SK-N-SH treated with all-trans-retinoic acid at 6 μM for 48 hours (cell line): ENCODE data around the gene SFMBT2.

Experiments
- ATAC-seq: fragments of 200-7000 bp; cut with Tn5 transposase; 3 replicates; pipeline ENCODE4 v1.9.1; 2020; ENCODE audit warnings: mild to moderate bottlenecking, moderate library complexity
- ARNTL ChIP-seq: fragments of 450-650 bp; formaldehyde crosslinking; IDR thresholded peaks from 2 replicates; pipeline ENCODE4 v1.5.0; 2020; ENCODE audit warnings: low read depth, mild to moderate bottlenecking, moderate library complexity, borderline replicate concordance
- BACH2 ChIP-seq: fragments of 250-450 bp; sonication (Bioruptor Pico); IDR thresholded peaks from 2 replicates; pipeline ENCODE4 v1.9.0; 2021; ENCODE audit warnings: mild to moderate bottlenecking, borderline replicate concordance
- CREB5 ChIP-seq: fragments of 250-450 bp; sonication (Bioruptor Pico); IDR thresholded peaks from 2 replicates; pipeline ENCODE4 v1.5.1; 2020; ENCODE audit warnings: low read depth, mild to moderate bottlenecking, moderate library complexity
- CSDC2 ChIP-seq: fragments of 250-450 bp; sonication (Bioruptor Pico); IDR thresholded peaks from 2 replicates; pipeline ENCODE4 v1.5.0; 2020; ENCODE audit warnings: mild to moderate bottlenecking, moderate library complexity
- CSRNP3 ChIP-seq: fragments of 250-450 bp; sonication (Bioruptor Pico); IDR thresholded peaks from 2 replicates; pipeline ENCODE4 v1.5.1; 2021; ENCODE audit warnings: mild to moderate bottlenecking, moderate library complexity
- ESRRG ChIP-seq: fragments of 250-450 bp; sonication (Bioruptor Pico); IDR thresholded peaks from 2 replicates; pipeline ENCODE4 v1.6.1; 2021; ENCODE audit warnings: mild to moderate bottlenecking
- GLIS3 ChIP-seq: fragments of 250-450 bp; sonication (Bioruptor Pico); IDR thresholded peaks from 2 replicates; pipeline ENCODE4 v1.5.0; 2020; ENCODE audit warnings: mild to moderate bottlenecking, moderate library complexity
- ISL1 ChIP-seq: fragments of 250-450 bp; sonication (Bioruptor Pico); IDR thresholded peaks from 2 replicates; pipeline ENCODE4 v2.1.2; 2022; ENCODE audit warnings: mild to moderate bottlenecking, moderate library complexity
- OSR1 ChIP-seq: fragments of 250-450 bp; sonication (Bioruptor Pico); IDR thresholded peaks from 2 replicates; pipeline ENCODE4 v1.8.0; 2022; ENCODE audit warnings: moderate library complexity, mild to moderate bottlenecking, inconsistent platforms
- PATZ1 ChIP-seq: fragments of 250-450 bp; sonication (Bioruptor Pico); IDR thresholded peaks from 2 replicates; pipeline ENCODE4 v1.8.0; 2020; ENCODE audit warnings: mild to moderate bottlenecking, moderate library complexity, borderline replicate concordance
- POU6F1 ChIP-seq: fragments of 250-450 bp; sonication (Bioruptor Pico); IDR thresholded peaks from 2 replicates; pipeline ENCODE4 v1.8.0; 2021; ENCODE audit warnings: low read depth, mild to moderate bottlenecking, moderate library complexity, borderline replicate concordance
- PPARA ChIP-seq: fragments of 250-450 bp; sonication (Bioruptor Pico); IDR thresholded peaks from 2 replicates; pipeline ENCODE4 v1.5.0; 2020; ENCODE audit warnings: mild to moderate bottlenecking, borderline replicate concordance
- RARB ChIP-seq: fragments of 250-450 bp; sonication (Bioruptor Pico); IDR thresholded peaks from 2 replicates; pipeline ENCODE4 v1.8.0; 2021; ENCODE audit warnings: mild to moderate bottlenecking, moderate library complexity
- SNAI2 ChIP-seq: fragments of 250-450 bp; sonication (Bioruptor Pico); IDR thresholded peaks from 2 replicates; pipeline ENCODE4 v1.5.0; 2020; ENCODE audit warnings: mild to moderate bottlenecking, moderate library complexity
- TCF4 ChIP-seq: fragments of 250-450 bp; sonication (Bioruptor Pico); IDR thresholded peaks from 2 replicates; pipeline ENCODE4 v1.8.0; 2021; ENCODE audit warnings: mild to moderate bottlenecking, moderate library complexity, borderline replicate concordance
- TSHZ2 ChIP-seq: fragments of 250-450 bp; sonication (Bioruptor Pico); IDR thresholded peaks from 2 replicates; pipeline ENCODE4 v1.5.0; 2020; ENCODE audit warnings: mild to moderate bottlenecking, moderate library complexity
- ZC3H10 ChIP-seq: fragments of 250-450 bp; sonication (Bioruptor Pico); IDR thresholded peaks from 2 replicates; pipeline ENCODE4 v1.5.1; 2021; ENCODE audit warnings: mild to moderate bottlenecking, moderate library complexity
- ZFP3 ChIP-seq: fragments of 250-450 bp; sonication (Bioruptor Pico); IDR thresholded peaks from 2 replicates; pipeline ENCODE4 v1.5.0; 2020; ENCODE audit warnings: mild to moderate bottlenecking, moderate library complexity
- ZFP30 ChIP-seq: fragments of 450-650 bp; formaldehyde crosslinking; IDR thresholded peaks from 2 replicates; pipeline ENCODE4 v1.5.0; 2022; ENCODE audit warnings: mild to moderate bottlenecking, moderate library complexity
- ZNF565 ChIP-seq: fragments of 450-650 bp; formaldehyde crosslinking; conservative IDR thresholded peaks from 2 replicates; pipeline ENCODE4 v1.5.0; 2020; ENCODE audit warnings: low read depth, mild to moderate bottlenecking, moderate library complexity
- ZNF70 ChIP-seq: fragments of 450-650 bp; formaldehyde crosslinking; IDR thresholded peaks from 2 replicates; pipeline ENCODE4 v1.5.0; 2020; ENCODE audit warnings: mild to moderate bottlenecking, moderate library complexity
- ZNF8 ChIP-seq: fragments of 450-650 bp; formaldehyde crosslinking; IDR thresholded peaks from 2 replicates; pipeline ENCODE4 v1.5.0; 2020; ENCODE audit warnings: mild to moderate bottlenecking, moderate library complexity

The SFMBT2 gene

GRCh38 chr10:7364474-7364873 is 46.4 kb downstream of the SFMBT2 start:
- no peak for ATAC-seq
- no peak for TF ChIP-seq SNAI2 (CRISPR knock-in tag)
- no peak for TF ChIP-seq CSDC2 (CRISPR knock-in tag)
- no peak for TF ChIP-seq POU6F1 (CRISPR knock-in tag)
- TF ChIP-seq RARB (CRISPR knock-in tag), result no peak
- TF ChIP-seq ZFP30, result no peak
- TF ChIP-seq OSR1 (CRISPR knock-in tag), result no peak
- TF ChIP-seq TSHZ2 (CRISPR knock-in tag), result no peak
- no peak for TF ChIP-seq ARNTL (CRISPR knock-in tag)
- no peak for TF ChIP-seq CSRNP3 (CRISPR knock-in tag)
- no peak for TF ChIP-seq ZC3H10
- no peak for TF ChIP-seq GLIS3 (CRISPR knock-in tag)
- no peak for TF ChIP-seq CREB5 (CRISPR knock-in tag)
- no peak for TF ChIP-seq TCF4 (CRISPR knock-in tag)
- TF ChIP-seq ISL1, result no peak
- TF ChIP-seq PPARA (CRISPR knock-in tag), result no peak
- no peak for TF ChIP-seq BACH2 (CRISPR knock-in tag)
- no peak for TF ChIP-seq ESRRG (CRISPR knock-in tag)
- no peak for TF ChIP-seq ZNF565
- no peak for TF ChIP-seq ZNF70 (CRISPR knock-in tag)
- TF ChIP-seq ZNF8 (CRISPR knock-in tag), result no peak

GRCh38 chr10:7363700-7364099 is 47.1 kb downstream of the SFMBT2 start:
- ATAC-seq, result no peak
- TF ChIP-seq BACH2 (CRISPR knock-in tag), result no peak

- ATAC-seq, result no peak
- TF ChIP-seq ZNF70 (CRISPR knock-in tag) (no peak), ZC3H10 (no peak), CSDC2 (CRISPR knock-in tag) (no peak), ISL1 (no peak), CREB5 (CRISPR knock-in tag) (no peak), OSR1 (CRISPR knock-in tag) (no peak), PATZ1 (CRISPR knock-in tag) (no peak), ZNF565 (no peak), CSRNP3 (CRISPR knock-in tag) (no peak), ZFP3 (CRISPR knock-in tag) (no peak), BACH2 (CRISPR knock-in tag) (no peak), TCF4 (CRISPR knock-in tag) (no peak), POU6F1 (CRISPR knock-in tag) (no peak)
Measured at GRCh38 chr10:7362471-7362870, 48.4 kb downstream of the SFMBT2 start.
